Muscle of back (tissue), 11 donors: ENCODE results near the gene CHAMP1. TPM values are rescaled to one million over a fixed set of nuclear protein-coding genes. Genes with fewer than 3 reads are reported as not detected.

Experiments
- DNase-seq, 3 donors: peaks; one replicate each; pipeline versions ENCODE4 v3.0.0 to v3.0.0-alpha.2; 2013
- polyA plus RNA-seq, 10 donors: library from polyadenylated mRNA; unstranded; fragments of 120-200 nt; gene quantifications; one replicate each; pipeline ENCODE4 v1.2.1, GENCODE V29; 2013; ENCODE audit not compliant: insufficient read length in 10 of 10

The CHAMP1 gene
- polyA plus RNA-seq, 10 donors: 12.5 to 20.6 (median 16.4) TPM

- DNase-seq: no peak
Observed at GRCh38 chr13:114288157-114288591, 26.1 kb upstream of the CHAMP1 start.

- DNase-seq: no peak
Observed at GRCh38 chr13:114296448-114296847, 17.9 kb upstream of the CHAMP1 start.

- no peak for DNase-seq
Observed at GRCh38 chr13:114296902-114297301, 17.4 kb upstream of the CHAMP1 start.

GRCh38 chr13:114298866-114299265, 15.4 kb upstream of the CHAMP1 start:
- no peak for DNase-seq

GRCh38 chr13:114299604-114300305, 14.5 kb upstream of the CHAMP1 start:
- no peak for DNase-seq

GRCh38 chr13:114303700-114304327, 10.5 kb upstream of the CHAMP1 start:
- no peak for DNase-seq

GRCh38 chr13:114304346-114305034, 9.8 kb upstream of the CHAMP1 start:
- no peak for DNase-seq

- DNase-seq: no peak
Observed at GRCh38 chr13:114309086-114309485, 5.2 kb upstream of the CHAMP1 start.

GRCh38 chr13:114309806-114310410, 4.4 kb upstream of the CHAMP1 start:
- no peak for DNase-seq

GRCh38 chr13:114310956-114311355, 3.3 kb upstream of the CHAMP1 start:
- DNase-seq: no peak

- DNase-seq: no peak
Observed at GRCh38 chr13:114311387-114311786, 2.9 kb upstream of the CHAMP1 start.

- no peak for DNase-seq
Observed at GRCh38 chr13:114311908-114312307, 2.4 kb upstream of the CHAMP1 start.

- no peak for DNase-seq
Observed at GRCh38 chr13:114313061-114313860, 1.0 kb upstream of the CHAMP1 start.

GRCh38 chr13:114315074-114315785, 927 bp downstream of the CHAMP1 start:
- peak in 1 of 3 donors; percentile 26 for DNase-seq

- no peak for DNase-seq
Observed at GRCh38 chr13:114318624-114319023, 4.3 kb downstream of the CHAMP1 start.

- DNase-seq: peak in 1 of 3 donors; percentile 69
Observed at GRCh38 chr13:114319441-114319913, 5.2 kb downstream of the CHAMP1 start.

- no peak for DNase-seq
Observed at GRCh38 chr13:114320065-114320464, 5.8 kb downstream of the CHAMP1 start.

- no peak for DNase-seq
Observed at GRCh38 chr13:114321256-114321655, 7.0 kb downstream of the CHAMP1 start.

GRCh38 chr13:114323349-114323748, 9.0 kb downstream of the CHAMP1 start:
- DNase-seq: no peak

GRCh38 chr13:114324334-114324733, 10.0 kb downstream of the CHAMP1 start:
- DNase-seq: no peak

- DNase-seq: no peak
Observed at GRCh38 chr13:114325729-114326128, 11.4 kb downstream of the CHAMP1 start.
